ENCODE data around the gene IDH2.

- TF ChIP-seq, protein P1, sequence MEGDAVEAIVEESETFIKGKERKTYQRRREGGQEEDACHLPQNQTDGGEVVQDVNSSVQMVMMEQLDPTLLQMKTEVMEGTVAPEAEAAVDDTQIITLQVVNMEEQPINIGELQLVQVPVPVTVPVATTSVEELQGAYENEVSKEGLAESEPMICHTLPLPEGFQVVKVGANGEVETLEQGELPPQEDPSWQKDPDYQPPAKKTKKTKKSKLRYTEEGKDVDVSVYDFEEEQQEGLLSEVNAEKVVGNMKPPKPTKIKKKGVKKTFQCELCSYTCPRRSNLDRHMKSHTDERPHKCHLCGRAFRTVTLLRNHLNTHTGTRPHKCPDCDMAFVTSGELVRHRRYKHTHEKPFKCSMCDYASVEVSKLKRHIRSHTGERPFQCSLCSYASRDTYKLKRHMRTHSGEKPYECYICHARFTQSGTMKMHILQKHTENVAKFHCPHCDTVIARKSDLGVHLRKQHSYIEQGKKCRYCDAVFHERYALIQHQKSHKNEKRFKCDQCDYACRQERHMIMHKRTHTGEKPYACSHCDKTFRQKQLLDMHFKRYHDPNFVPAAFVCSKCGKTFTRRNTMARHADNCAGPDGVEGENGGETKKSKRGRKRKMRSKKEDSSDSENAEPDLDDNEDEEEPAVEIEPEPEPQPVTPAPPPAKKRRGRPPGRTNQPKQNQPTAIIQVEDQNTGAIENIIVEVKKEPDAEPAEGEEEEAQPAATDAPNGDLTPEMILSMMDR (optimal IDR thresholded peaks at IDR 0.05 in 1 of 3, IDR thresholded peaks at IDR 0.05 in 1 of 3, conservative IDR thresholded peaks at IDR 0.05 in 1 of 3; ENCODE audit: extremely low read depth in 1 of 3, insufficient read depth in 2 of 3, low read length in 3 of 3), result no peak
- TF ChIP-seq EZH2 (IDR thresholded peaks at IDR 0.05; ENCODE audit: low read length), result no peak
Measured at GRCh38 chr15:90126022-90126421, 23.8 kb upstream of the IDH2 start.
